Stimulated activated naive CD8-positive, alpha-beta T cell treated with anti-CD3 and anti-CD28 coated beads, Interleukin-15, Interleukin-2, amounts not matched to agents 100 U/mL and 50 U/mL, for 24 hours (primary cell): ENCODE measurements around the gene EFEMP2.

Experiments
- ATAC-seq: fragments of 150-1000 bp; cut with Tn5 transposase; one replicate; pipeline ENCODE4 v1.10.0; 2021
- DNase-seq: peaks from one replicate; pipeline ENCODE4 v3.0.0; 2021

EFEMP2 gene

GRCh38 chr11:65826984-65827735 is 45.4 kb downstream of the EFEMP2 start:
- ATAC-seq (no peak), DNase-seq (no peak)

- no peak for DNase-seq
- no peak for ATAC-seq
Observed at GRCh38 chr11:65822776-65823528, 49.6 kb downstream of the EFEMP2 start.

GRCh38 chr11:65821107-65821506 is 51.5 kb downstream of the EFEMP2 start:
- DNase-seq = no peak
- no peak for ATAC-seq

- ATAC-seq (peak; percentile 91), DNase-seq (peak; percentile 100)
Observed at GRCh38 chr11:65817835-65818680, 54.5 kb downstream of the EFEMP2 start.

GRCh38 chr11:65817312-65817834 is 55.2 kb downstream of the EFEMP2 start:
- ATAC-seq = no peak
- DNase-seq = no peak

- DNase-seq (no peak), ATAC-seq (no peak)
Observed at GRCh38 chr11:65816696-65817095, 55.9 kb downstream of the EFEMP2 start.
